Activated CD4-positive, alpha-beta T cell treated with anti-CD3 and anti-CD28 coated beads, Interleukin-2, amount 50 U/mL, for 1 hour (primary cell): ENCODE data around the gene PEX5.
"Not testable (repeated sequence)": the region's sequence is repeated elsewhere in the genome, so short reads cannot be mapped to it uniquely, and the experiment has no call there.

Source experiments
- DNase-seq: peaks from one replicate; pipeline ENCODE4 v3.0.0-alpha.2; 2020

The PEX5 gene

GRCh38 chr12:7219599-7220243 lies 30.2 kb downstream of the PEX5 start:
- DNase-seq, result peak; percentile 72

DNA sequence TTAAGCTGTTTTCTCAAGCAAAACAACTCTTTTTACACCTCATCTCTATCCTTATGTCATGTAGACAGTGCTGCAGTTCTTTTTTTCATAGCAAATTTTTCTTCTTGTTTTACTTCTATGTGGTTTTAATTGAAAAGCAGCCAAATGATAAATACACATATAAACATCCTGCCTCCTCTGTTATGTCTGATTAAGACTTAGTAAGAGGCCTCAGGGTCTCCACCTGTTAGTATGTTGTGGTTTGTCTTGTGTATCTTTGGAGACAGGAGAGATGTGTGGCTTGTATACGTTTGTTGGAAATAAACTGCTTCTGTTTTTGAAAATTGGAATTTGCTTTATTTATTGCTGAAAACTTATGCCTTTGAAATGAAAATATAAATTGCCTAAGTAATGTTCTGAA lies 32.0 kb downstream of the PEX5 start:
- no peak for DNase-seq

GRCh38 chr12:7229741-7230140 lies 40.3 kb downstream of the PEX5 start:
- DNase-seq, result no peak

- no peak for DNase-seq
These were observed 52.0 kb downstream of the PEX5 start for GRCh38 chr12:7241404-7242005.

DNA sequence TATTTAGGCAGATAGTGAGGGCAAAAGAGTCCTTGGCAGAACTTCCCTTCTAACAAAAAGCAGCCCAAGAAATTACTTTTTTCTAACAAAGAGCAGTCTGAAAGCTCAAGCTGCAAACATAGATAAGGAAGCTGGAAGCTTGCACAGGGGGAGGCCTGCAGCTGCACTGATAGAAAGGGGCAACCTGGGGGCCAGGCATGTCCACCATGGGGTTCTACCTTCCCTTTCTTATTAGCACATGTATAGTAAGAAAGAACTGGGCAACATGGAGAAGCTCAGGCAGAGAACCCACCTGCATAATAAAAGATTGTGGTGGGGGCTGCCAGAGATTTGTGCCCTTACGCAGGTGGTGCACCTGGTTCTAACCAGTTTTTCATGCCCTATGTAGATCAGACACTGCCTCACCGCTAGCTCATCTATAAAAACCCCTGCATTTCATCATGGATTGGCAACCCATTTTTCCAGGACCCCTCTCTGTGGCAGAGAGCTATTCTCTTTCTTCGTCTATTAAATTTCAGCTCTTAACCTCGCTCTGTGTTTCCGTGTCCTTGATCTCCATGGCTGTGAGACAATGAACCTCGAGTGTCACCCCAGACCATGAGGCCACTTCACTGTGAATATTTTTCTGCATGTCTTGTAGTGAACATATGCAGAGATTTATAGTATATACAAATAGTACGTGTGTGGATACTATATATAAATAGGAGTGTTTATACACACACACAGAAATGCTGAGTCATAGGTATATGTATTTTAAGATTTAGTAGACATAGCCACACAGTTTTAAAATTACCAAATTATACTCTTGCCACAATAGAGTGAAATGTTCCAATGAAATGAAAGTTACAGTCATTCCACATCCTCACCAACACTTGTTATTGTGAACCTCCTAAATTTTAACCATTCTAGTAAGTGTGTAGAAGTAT lies 53.0 kb downstream of the PEX5 start:
- no peak for DNase-seq

DNA sequence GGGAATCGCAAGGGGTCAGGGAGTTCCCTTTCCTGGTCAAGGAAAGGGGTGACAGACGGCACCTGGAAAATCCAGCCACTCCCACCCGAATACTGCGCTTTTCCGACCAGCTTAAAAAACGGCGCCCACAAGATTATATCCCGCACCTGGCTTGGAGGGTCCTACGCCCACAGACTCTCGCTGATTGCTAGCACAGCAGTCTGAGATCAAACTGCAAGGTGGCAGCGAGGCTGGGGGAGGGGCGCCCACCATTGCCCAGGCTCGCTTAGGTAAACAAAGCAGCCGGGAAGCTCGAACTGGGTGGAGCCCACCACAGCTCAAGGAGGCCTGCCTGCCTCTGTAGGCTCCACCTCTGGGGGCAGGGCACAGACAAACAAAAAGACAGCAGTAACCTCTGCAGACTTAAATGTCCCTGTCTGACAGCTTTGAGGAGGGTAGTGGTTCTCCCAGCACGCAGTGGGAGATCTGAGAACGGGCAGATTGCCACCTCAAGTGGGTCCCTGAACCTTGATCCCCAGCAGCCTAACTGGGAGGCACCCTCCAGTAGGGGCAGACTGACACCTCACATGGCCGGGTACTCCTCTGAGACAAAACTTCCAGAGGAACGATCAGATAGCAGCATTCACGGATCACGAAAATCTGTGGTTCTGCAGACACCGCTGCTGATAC lies 62.0 kb downstream of the PEX5 start:
- DNase-seq, result not testable (repeated sequence)

DNA sequence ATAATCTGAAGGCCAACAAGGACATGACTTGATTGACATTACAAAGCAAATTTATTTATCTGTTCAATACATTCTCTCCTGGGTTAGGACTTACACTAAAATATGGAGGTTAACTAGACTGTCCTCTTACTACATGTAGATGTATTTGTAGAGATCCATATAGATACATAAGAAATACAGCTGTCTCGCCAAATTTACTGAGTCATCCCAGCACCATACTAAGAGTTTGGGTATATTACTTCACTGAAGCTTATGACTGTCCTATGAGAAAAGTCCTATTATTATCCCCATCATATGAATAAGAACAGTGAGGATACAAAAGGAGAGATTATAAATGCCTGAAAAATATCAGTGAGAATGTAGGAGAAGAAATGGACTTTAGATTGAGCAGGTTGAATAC lies 69.6 kb downstream of the PEX5 start:
- no peak for DNase-seq
